Activated naive CD4-positive, alpha-beta T cell treated with anti-CD3 and anti-CD28 coated beads, Interleukin-2, amount 10 ng/mL, durations not matched to agents 7 days and 5 days (primary cell): ENCODE data around the gene KCNJ15.
A peak's percentile ranks its signal among the peaks of the same experiment; 100 is the strongest.
"Not testable (repeated sequence)": the region's sequence is repeated elsewhere in the genome, so short reads cannot be mapped to it uniquely, and the experiment has no call there.

Source experiments
- CTCF ChIA-PET: fragments of 350-600 bp; sonication (Branson Sonifier 250); formaldehyde crosslinking; loops from one replicate; lab custom pipeline; 2021; ENCODE audit warnings: antibody characterized with exemption; lab: Charles Lee
- DNase-seq: peaks from one replicate; pipeline ENCODE4 v3.0.0-alpha.2; 2020
- H3K27ac Mint-ChIP-seq: one replicate; pipeline ENCODE4 v1.8.0; 2021; ENCODE audit warnings: mild to moderate bottlenecking, moderate library complexity, mixed read lengths
- H3K27me3 Mint-ChIP-seq: one replicate; pipeline ENCODE4 v1.8.0; 2021; ENCODE audit warnings: mild to moderate bottlenecking, mixed read lengths
- H3K36me3 Mint-ChIP-seq: one replicate; pipeline ENCODE4 v1.8.0; 2021; ENCODE audit warnings: mixed read lengths
- H3K4me1 Mint-ChIP-seq: one replicate; pipeline ENCODE4 v1.8.0; 2021; ENCODE audit warnings: mixed read lengths
- H3K4me3 Mint-ChIP-seq: one replicate; pipeline ENCODE4 v1.8.0; 2021; ENCODE audit warnings: mild to moderate bottlenecking, moderate library complexity, mixed read lengths
- H3K9me3 Mint-ChIP-seq: one replicate; pipeline ENCODE4 v1.8.0; 2021; ENCODE audit warnings: mixed read lengths

KCNJ15 gene

DNA sequence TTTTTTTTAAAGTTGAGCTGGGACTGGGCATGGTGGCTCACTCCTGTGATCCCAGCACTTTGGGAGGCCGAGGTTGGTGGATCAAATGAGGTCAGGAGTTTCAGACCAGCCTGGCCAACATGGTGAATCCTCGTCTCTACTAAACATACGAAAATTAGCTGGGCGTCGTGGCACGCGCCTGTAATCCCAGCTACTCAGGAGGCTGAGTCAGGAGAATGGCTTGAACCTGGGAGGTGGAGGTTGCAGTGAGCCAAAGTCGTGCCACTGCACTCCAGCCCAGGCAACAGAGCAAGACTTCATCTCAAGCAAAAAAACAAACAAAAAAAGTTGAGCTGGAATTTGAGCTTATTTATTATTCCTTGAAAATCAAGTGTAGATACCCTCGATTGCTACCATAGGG, 21.5 kb upstream of the KCNJ15 start:
- not testable (repeated sequence) for H3K36me3 Mint-ChIP-seq, H3K9me3 Mint-ChIP-seq, H3K4me3 Mint-ChIP-seq, H3K4me1 Mint-ChIP-seq, H3K27ac Mint-ChIP-seq, DNase-seq, H3K27me3 Mint-ChIP-seq
- CTCF ChIA-PET, result interaction anchor here (0.9 to 1.5 kb wide), 3 partner anchors 8 to 120 kb away, joined by 3 to 6 read pairs (median 5); no protein-coding TSS in a partner anchor

DNA sequence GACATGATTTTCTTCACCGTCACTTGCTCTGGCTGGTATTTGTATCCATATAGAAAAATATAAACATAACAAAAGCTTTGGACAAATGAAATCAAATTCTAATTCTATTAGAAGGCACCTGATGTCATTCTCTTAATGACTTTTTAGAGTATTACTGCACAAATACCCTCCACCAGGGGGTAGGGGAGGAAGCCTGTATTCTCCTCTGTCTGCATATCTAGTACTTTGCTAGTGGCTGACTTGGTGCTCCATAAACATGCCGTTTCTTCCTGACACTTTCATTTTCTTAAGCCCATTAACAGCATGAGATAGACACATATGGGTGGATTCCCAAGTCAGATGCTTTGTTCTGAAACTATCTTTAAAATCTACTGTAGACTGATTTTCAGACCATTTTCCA, 20.6 kb upstream of the KCNJ15 start:
- Mint-ChIP-seq H3K4me1 (peaks cover 4% of the 10 kb centered on the region), H3K27me3 (no peaks in the 10 kb centered on the region), H3K36me3 (no peaks in the 10 kb centered on the region), H3K27ac (no peak overlapping the region), H3K9me3 (peaks cover 1% of the 10 kb centered on the region), H3K4me3 (no peak overlapping the region)
- DNase-seq, result no peak
- CTCF ChIA-PET, result interaction anchor here (0.9 to 1.5 kb wide), 3 partner anchors 9 to 119 kb away, joined by 3 to 6 read pairs (median 5); no protein-coding TSS in a partner anchor

DNA sequence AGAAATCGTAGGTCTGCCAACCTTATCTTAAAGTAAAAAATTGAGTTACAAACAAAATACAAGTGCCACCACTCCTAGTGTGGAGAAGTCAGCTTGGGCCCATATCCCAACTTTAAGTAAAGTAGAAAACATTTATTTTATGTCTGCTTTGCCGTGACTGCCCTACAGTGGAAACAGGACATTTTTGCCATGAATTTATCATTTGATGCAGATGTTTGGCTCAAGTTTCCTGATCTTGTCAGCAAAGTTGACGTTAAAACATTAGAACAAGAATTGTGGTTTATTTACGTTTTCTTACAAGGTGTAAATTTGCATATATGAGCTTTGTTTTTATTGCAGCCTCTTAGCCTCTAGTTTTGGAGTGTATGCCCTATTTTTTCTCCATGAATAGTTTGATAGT, 17.1 kb upstream of the KCNJ15 start:
- H3K36me3 Mint-ChIP-seq, result peaks cover 2% of the 10 kb centered on the region
- H3K27me3 Mint-ChIP-seq, result peaks cover 6% of the 10 kb centered on the region
- no peak for DNase-seq
- peaks cover 1% of the 10 kb centered on the region for H3K9me3 Mint-ChIP-seq
- peaks cover 19% of the 10 kb centered on the region for H3K4me1 Mint-ChIP-seq
- H3K4me3 Mint-ChIP-seq, result no peak overlapping the region
- H3K27ac Mint-ChIP-seq, result no peak overlapping the region
- CTCF ChIA-PET, result no interaction called here

DNA sequence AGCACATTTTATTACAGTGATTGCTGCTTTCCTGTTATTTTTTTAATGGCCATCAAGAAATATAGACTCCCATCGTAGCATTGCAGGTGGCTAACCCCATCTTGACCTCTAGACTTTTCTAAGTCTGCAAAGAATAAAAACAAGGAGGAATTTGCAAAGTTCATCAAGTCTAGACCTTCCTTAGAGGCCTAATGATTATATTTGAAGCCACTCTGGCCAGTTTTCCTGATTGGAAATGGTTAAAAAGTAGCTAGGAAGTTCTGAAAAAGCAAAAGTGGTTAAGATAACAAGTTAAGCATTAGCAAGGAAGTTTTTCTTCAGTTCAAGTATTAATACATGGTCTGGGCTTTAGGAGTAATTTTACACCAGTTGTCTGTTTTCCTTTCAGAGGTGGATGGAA, 16.7 kb upstream of the KCNJ15 start:
- H3K9me3 Mint-ChIP-seq, result peaks cover 1% of the 10 kb centered on the region
- CTCF ChIA-PET, result no interaction called here
- peaks cover 2% of the 10 kb centered on the region for H3K36me3 Mint-ChIP-seq
- no peak overlapping the region for H3K27ac Mint-ChIP-seq
- peaks cover 24% of the 10 kb centered on the region for H3K4me1 Mint-ChIP-seq
- DNase-seq, result no peak
- no peak overlapping the region for H3K4me3 Mint-ChIP-seq
- peaks cover 6% of the 10 kb centered on the region for H3K27me3 Mint-ChIP-seq

DNA sequence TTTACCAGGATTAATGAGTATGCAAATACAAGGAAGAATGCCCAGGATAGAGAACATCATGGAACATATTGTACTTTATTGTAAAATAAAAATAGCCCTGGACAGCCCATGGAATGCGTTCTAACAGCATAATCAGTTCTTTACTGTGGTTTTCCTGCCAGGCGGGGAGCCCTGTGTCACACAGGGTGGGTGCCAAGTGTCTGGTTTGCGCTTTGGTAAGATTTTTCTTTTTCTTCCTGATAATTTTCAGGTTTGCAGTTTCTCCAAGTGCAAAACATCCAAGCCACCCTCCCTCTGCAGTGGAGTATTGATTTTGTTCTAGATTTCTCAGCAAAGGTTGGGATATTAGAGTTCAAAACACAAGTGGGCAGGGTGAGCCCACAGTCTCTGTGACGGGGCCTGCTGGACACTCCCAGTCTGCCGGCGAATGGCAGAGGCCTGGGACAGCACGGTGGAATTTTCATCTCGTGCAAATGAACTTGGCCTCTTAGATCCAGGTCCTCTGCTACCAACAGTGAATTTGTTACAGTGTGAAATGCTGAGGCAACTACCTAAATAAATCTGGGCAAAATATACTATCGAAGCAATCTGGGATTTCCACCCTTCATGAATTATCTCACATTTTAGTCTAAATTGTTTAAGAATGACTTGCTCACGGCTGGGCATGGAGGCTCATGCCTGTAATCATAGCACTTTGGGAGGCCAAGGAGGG, 15.6 kb upstream of the KCNJ15 start:
- H3K4me3 Mint-ChIP-seq, result no peak overlapping the region
- CTCF ChIA-PET, result no interaction called here
- no peak overlapping the region for H3K27ac Mint-ChIP-seq
- peaks cover 1% of the 10 kb centered on the region for H3K9me3 Mint-ChIP-seq
- peaks cover 2% of the 10 kb centered on the region for H3K36me3 Mint-ChIP-seq
- DNase-seq, result no peak
- H3K27me3 Mint-ChIP-seq, result peaks cover 10% of the 10 kb centered on the region
- peaks cover 30% of the 10 kb centered on the region for H3K4me1 Mint-ChIP-seq

DNA sequence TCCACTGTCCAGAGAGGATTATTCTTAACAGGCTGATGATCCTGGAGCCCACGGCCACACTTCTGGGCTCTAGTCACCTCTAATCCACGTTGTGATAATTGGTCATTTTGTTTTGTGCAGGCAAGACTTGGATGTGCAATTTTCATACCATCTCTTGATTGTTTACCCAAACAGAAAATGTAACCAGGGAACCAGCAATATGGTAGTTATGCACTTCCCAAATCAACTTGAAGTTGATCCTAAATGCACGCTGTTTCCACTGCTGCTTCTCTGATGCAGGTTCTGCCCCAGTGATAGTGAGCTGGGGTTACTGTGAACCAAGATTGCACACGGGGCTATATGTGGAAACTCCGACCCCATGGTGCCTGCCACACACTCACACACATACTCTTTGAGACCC, 14.7 kb upstream of the KCNJ15 start:
- H3K36me3 Mint-ChIP-seq, result peaks cover 2% of the 10 kb centered on the region
- H3K27ac Mint-ChIP-seq, result no peak overlapping the region
- CTCF ChIA-PET, result interaction anchor here (0.6 to 1.1 kb wide), 2 partner anchors 64 to 110 kb away, joined by 3 to 4 read pairs; no protein-coding TSS in a partner anchor
- peaks cover 30% of the 10 kb centered on the region for H3K4me1 Mint-ChIP-seq
- no peak for DNase-seq
- peaks cover 5% of the 10 kb centered on the region for H3K9me3 Mint-ChIP-seq
- H3K27me3 Mint-ChIP-seq, result peaks cover 11% of the 10 kb centered on the region
- no peak overlapping the region for H3K4me3 Mint-ChIP-seq

DNA sequence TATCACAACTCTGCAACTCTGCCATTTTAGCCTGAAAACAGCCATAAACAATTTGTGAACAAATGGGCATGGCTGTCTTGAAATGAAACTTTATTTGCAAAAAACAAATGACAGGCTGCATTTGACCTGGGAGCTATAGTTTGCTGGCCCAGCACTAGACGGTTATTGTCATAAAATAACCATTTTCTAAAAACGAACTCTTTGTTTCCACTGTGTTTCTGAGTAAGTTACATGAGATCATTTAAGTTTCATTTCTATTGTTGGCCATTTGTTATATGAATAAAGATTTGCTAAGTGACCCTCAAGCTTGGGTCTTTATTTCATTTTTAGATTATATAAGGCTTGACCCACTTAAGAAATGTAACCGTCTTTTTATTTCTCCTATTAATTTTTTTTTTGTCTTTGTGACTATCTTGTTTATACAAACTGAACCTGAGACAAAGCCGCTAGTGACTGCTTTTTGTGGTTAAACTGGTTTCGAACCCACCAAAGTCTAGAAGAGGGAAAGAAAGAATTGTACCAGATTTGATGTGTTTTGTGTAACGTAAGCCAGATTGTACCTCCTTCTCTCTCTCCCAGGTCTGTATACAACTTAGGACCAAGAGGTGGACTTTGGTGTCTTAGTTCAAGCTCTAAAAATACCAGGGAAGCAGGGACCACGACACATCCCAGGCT, 12.9 kb upstream of the KCNJ15 start:
- H3K27ac Mint-ChIP-seq, result peak overlapping the region; percentile 39
- CTCF ChIA-PET, result interaction anchor here (0.9 to 4.5 kb wide), 4 partner anchors 10 to 108 kb away, joined by 3 to 21 read pairs (median 4); no protein-coding TSS in a partner anchor
- peaks cover 2% of the 10 kb centered on the region for H3K36me3 Mint-ChIP-seq
- peaks cover 32% of the 10 kb centered on the region for H3K4me1 Mint-ChIP-seq
- no peak overlapping the region for H3K4me3 Mint-ChIP-seq
- no peak for DNase-seq
- peaks cover 17% of the 10 kb centered on the region for H3K27me3 Mint-ChIP-seq
- H3K9me3 Mint-ChIP-seq, result peaks cover 7% of the 10 kb centered on the region

DNA sequence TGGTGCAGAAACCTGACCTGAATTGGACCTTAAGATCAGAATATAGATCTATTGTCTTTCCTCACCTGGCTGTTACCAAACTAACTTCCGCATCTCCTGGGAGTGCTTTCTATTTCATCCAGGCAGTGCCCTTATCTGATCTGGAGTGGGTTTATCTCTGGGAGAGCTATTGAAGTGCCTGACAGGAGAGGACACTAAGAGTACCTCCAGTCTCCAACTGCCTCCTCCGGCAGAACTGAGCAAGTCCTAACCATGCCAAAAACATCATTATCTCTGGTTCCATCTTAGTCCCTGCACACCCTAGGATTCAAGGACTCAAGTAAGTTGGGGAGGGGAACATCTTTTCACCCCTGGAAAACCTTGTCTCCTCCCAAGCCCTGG, 12.4 kb upstream of the KCNJ15 start:
- H3K4me1 Mint-ChIP-seq, result peaks cover 34% of the 10 kb centered on the region
- H3K36me3 Mint-ChIP-seq, result peaks cover 2% of the 10 kb centered on the region
- no peak overlapping the region for H3K4me3 Mint-ChIP-seq
- H3K9me3 Mint-ChIP-seq, result peaks cover 7% of the 10 kb centered on the region
- H3K27me3 Mint-ChIP-seq, result peaks cover 18% of the 10 kb centered on the region
- no peak for DNase-seq
- H3K27ac Mint-ChIP-seq, result peak overlapping the region; percentile 39
- CTCF ChIA-PET, result interaction anchor here (1.2 to 4.5 kb wide), 3 partner anchors 25 to 108 kb away, joined by 3 to 21 read pairs (median 5); no protein-coding TSS in a partner anchor

DNA sequence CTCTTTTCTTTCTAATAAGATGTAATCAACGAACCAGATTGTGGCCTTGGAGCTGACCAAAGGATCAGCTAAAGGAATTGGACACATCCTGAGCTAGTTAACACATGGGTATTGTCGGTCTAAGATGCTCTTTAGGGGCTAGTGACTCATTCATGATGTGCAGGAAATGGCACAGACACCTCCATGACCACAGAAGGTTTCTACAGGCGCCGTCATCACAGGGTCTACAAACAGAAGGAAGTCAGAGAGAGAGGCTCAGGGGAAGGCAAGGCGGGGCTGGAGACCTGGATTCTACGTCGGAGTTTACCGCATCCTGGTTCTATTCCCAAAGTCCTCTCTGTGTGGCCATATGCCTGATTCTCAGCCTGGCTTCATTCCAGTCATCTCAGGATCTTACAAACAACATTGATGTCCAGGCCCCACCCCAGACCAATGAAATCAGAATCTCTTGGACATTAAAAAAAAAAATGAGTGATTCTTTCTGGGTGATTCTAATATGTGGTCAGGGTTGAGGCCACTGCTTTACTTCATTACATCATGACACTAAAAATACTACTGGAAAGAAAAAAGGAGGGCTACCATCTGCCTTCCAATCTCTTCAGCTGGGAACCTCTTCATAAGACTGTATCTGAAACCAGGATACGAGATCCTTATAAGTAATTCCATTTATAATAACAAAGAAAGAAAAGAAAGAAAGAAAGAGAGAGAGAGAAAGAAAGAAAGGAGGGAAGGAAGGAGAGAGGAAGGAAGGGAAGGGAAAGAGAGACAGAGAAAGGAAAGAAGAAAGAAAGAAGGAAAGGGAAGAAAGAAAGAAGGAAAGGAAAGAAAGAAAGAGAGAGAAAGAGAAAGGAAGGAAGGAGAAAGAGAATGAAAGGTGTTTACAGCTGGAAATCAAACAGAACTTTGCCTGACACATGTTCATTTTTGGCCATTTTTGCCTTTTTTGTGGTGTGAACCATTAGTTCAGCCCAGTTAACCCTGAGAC, 11.6 kb upstream of the KCNJ15 start:
- DNase-seq, result peak; percentile 79
- CTCF ChIA-PET, result interaction anchor here (1.2 to 4.5 kb wide), 3 partner anchors 26 to 107 kb away, joined by 3 to 21 read pairs (median 5); no protein-coding TSS in a partner anchor
- peak overlapping the region; percentile 39 for H3K27ac Mint-ChIP-seq
- no peak overlapping the region for H3K4me3 Mint-ChIP-seq
- peaks cover 2% of the 10 kb centered on the region for H3K36me3 Mint-ChIP-seq
- peaks cover 18% of the 10 kb centered on the region for H3K27me3 Mint-ChIP-seq
- H3K4me1 Mint-ChIP-seq, result peaks cover 42% of the 10 kb centered on the region
- H3K9me3 Mint-ChIP-seq, result peaks cover 7% of the 10 kb centered on the region

DNA sequence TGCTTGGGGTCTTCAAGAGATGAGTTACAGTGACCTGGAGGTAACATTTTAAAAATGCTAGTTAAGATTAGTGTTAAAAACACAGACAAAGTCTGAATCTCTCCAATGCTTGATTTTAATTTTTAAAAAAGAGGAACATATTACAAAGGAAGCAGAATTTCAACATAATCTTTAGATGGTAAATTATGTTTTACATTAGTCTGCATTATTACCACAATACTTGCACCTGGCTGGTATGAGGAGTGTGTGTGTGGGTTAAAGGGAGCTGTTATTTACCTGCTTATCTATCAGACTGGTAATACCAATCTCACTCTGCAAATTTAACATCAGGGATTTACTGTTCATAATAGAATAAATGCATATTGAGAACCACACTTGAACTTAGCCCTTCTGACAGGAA, 10.3 kb upstream of the KCNJ15 start:
- Mint-ChIP-seq H3K27ac (no peak overlapping the region), H3K4me1 (peaks cover 43% of the 10 kb centered on the region), H3K4me3 (no peak overlapping the region), H3K9me3 (peaks cover 7% of the 10 kb centered on the region), H3K36me3 (peaks cover 2% of the 10 kb centered on the region), H3K27me3 (peaks cover 17% of the 10 kb centered on the region)
- CTCF ChIA-PET, result interaction anchor here (0.6 to 4.5 kb wide), 2 partner anchors 21 to 106 kb away, joined by 3 to 21 read pairs; no protein-coding TSS in a partner anchor
- DNase-seq, result no peak

DNA sequence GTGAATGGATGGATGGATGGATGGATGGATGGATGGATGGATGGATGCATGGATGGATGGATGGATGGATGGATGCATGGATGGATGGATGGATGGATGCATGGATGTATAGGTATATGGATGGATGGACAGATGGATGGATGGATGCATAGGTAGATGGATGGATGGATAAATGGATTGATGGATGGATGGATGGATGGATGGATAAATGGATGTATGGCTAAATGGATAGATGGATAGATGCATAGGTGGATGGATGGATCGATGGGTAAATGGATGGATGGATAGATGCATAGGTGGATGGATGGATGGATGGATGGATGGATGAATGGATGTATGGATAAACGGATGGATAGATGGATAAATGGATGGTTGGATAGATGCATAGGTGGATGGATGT, 9.7 kb upstream of the KCNJ15 start:
- not testable (repeated sequence) for DNase-seq, H3K4me3 Mint-ChIP-seq, H3K9me3 Mint-ChIP-seq, H3K36me3 Mint-ChIP-seq, H3K27ac Mint-ChIP-seq
- peaks cover 15% of the 10 kb centered on the region for H3K27me3 Mint-ChIP-seq
- CTCF ChIA-PET, result interaction anchor here (0.6 to 4.5 kb wide), 3 partner anchors 21 to 105 kb away, joined by 3 to 21 read pairs (median 3); no protein-coding TSS in a partner anchor
- peaks cover 41% of the 10 kb centered on the region for H3K4me1 Mint-ChIP-seq

DNA sequence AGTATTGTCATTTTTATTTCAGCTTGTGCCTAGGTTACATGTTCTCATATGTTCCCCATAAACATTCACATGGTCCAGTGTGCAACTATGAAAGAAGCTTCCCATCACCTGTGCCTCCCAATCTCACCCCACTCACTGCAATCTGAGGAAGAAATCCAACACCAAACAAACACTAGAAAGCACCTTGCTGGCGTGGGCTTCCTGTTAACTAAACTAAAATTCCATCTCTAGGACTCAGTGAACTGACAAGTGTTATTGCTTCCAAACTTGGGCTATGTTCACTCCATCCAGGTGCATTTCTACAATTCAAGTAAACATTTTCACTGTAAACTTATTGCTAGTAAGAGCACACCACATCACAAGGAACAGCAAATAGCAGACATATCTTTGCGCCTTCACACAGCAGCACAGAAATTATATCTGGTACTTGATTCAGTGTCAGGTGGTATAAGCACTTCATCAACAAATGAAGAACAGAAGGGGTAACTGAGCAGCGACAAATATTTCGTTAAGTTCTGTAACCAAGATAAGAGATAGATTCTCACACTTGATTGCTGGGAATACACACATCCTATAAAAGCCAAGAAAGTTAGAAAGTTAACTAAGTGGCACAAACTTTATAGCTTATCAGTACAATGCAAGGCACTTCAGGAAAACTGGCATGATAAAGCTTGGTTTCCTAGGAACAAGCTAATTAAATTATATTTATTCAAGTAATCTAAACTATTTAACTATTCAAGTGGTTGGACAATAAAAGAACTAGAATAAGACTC, 8.9 kb upstream of the KCNJ15 start:
- CTCF ChIA-PET, result interaction anchor here (1.2 to 4.5 kb wide), 3 partner anchors 28 to 104 kb away, joined by 3 to 21 read pairs (median 4); no protein-coding TSS in a partner anchor
- H3K27me3 Mint-ChIP-seq, result peaks cover 20% of the 10 kb centered on the region
- no peak overlapping the region for H3K27ac Mint-ChIP-seq
- peaks cover 41% of the 10 kb centered on the region for H3K4me1 Mint-ChIP-seq
- no peak for DNase-seq
- H3K36me3 Mint-ChIP-seq, result no peaks in the 10 kb centered on the region
- H3K4me3 Mint-ChIP-seq, result no peak overlapping the region
- H3K9me3 Mint-ChIP-seq, result peaks cover 5% of the 10 kb centered on the region

DNA sequence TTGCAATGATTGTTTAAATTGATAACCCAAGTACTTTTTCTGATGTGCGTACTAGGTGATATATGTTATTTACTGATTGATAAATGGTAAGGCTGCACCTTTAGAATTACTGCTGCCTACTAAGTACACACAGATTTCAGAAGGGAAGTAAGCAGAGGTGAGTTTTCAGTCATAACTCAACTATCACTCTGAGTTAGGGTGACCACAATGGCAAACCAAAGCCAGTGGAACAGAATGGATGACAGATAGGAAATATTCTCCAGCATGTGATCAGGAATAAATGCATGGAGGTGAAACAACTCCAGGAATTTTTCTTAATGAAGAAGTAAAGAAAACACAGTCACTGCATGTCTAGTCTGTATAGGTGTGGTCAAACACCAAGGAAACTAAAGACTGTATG, 7.5 kb upstream of the KCNJ15 start:
- Mint-ChIP-seq H3K27me3 (peaks cover 22% of the 10 kb centered on the region), H3K27ac (no peak overlapping the region), H3K4me3 (no peak overlapping the region), H3K9me3 (peaks cover 5% of the 10 kb centered on the region), H3K4me1 (peaks cover 32% of the 10 kb centered on the region), H3K36me3 (no peaks in the 10 kb centered on the region)
- CTCF ChIA-PET, result interaction anchor here (1.2 to 1.9 kb wide), 2 partner anchors 31 to 102 kb away, joined by 4 to 5 read pairs; no protein-coding TSS in a partner anchor
- DNase-seq, result no peak
